IMR-90 (cell line): Measurements from ENCODE around the gene BCL11B. TPM values are rescaled to one million over a fixed set of nuclear protein-coding genes. Genes with fewer than 3 reads are reported as not detected.

ENCODE experiments used
- ATAC-seq: fragments of 200-7000 bp; cut with Tn5 transposase; 2 replicates; pipeline ENCODE4 v1.9.1; 2020; ENCODE audit warnings: low read depth, mild to moderate bottlenecking, moderate library complexity
- BruUV-seq: library from RNA; stranded (reverse); fragments of 400-500 nt; replicated peaks from 2 replicates; lab custom pipeline; 2021; lab: Mats Ljungman, UMichigan
- CTCF ChIA-PET: fragments of 300-600 bp; formaldehyde crosslinking; extraction: SDS; loops from one replicate; lab custom pipeline; 2021; ENCODE audit warnings: antibody characterized with exemption; lab: Yijun Ruan, JAX
- POLR2A ChIA-PET: fragments of 300-600 bp; sonication (Branson Sonifier 250); formaldehyde crosslinking; loops from one replicate; lab custom pipeline; 2022; ENCODE audit warnings: antibody characterized with exemption; ENCODE audit not compliant: unreplicated experiment; lab: Charles Lee
- DNase-seq: peaks from one replicate; pipeline ENCODE4 v3.0.0; 2013
- H2AFZ ChIP-seq: replicated peaks from 2 replicates; pipeline ENCODE3; 2013; ENCODE audit warnings: low read length, mild to moderate bottlenecking; ENCODE audit not compliant: poor library complexity
- H2AK5ac ChIP-seq: 2 replicates; pipeline ENCODE4 v1.6.1; 2013; ENCODE audit warnings: low read depth, low read length, inconsistent platforms
- H2AK9ac ChIP-seq: replicated peaks from 2 replicates; pipeline ENCODE3; 2013; ENCODE audit warnings: mild to moderate bottlenecking, low read depth, low read length, moderate library complexity; ENCODE audit not compliant: poor library complexity
- H2BK120ac ChIP-seq: 2 replicates; pipeline ENCODE4 v1.6.1; 2013; ENCODE audit warnings: low read depth, low read length, inconsistent platforms
- H2BK15ac ChIP-seq: 3 replicates; pipeline ENCODE4 v1.6.1; 2013; ENCODE audit warnings: low read depth, low read length, inconsistent platforms
- H2BK20ac ChIP-seq: 2 replicates; pipeline ENCODE4 v1.6.1; 2013; ENCODE audit warnings: low read depth, mild to moderate bottlenecking, inconsistent platforms, low read length, moderate library complexity
- H2BK5ac ChIP-seq: 2 replicates; pipeline ENCODE4 v1.6.1; 2013; ENCODE audit warnings: mild to moderate bottlenecking, low read depth, low read length, inconsistent platforms; ENCODE audit not compliant: poor library complexity, severe bottlenecking
- H3K14ac ChIP-seq: replicated peaks from 2 replicates; pipeline ENCODE4 v1.6.1; 2013; ENCODE audit warnings: low read depth, low read length, inconsistent platforms
- H3K18ac ChIP-seq: 2 replicates; pipeline ENCODE4 v1.6.1; 2013; ENCODE audit warnings: low read depth, low read length, control low read depth
- H3K23ac ChIP-seq: 2 replicates; pipeline ENCODE4 v1.6.1; 2013; ENCODE audit warnings: low read depth, low read length, inconsistent platforms
- H3K27ac ChIP-seq: 2 replicates; pipeline ENCODE4 v1.5.1; 2013; ENCODE audit warnings: mild to moderate bottlenecking, control low read depth, low read length; ENCODE audit not compliant: insufficient read depth
- H3K27me3 ChIP-seq: 2 replicates; pipeline ENCODE4 v1.6.1; 2013; ENCODE audit warnings: low read length; ENCODE audit not compliant: control insufficient read depth, insufficient read depth
- H3K36me3 ChIP-seq: 2 replicates; pipeline ENCODE4 v1.6.1; 2013; ENCODE audit warnings: low read length, mixed read lengths; ENCODE audit not compliant: control insufficient read depth, insufficient read depth
- H3K4ac ChIP-seq: 2 replicates; pipeline ENCODE4 v1.6.1; 2013; ENCODE audit warnings: low read depth, low read length, inconsistent platforms
- H3K4me1 ChIP-seq: 2 replicates; pipeline ENCODE4 v1.6.1; 2013; ENCODE audit warnings: low read length, mixed read lengths; ENCODE audit not compliant: control insufficient read depth, insufficient read depth
- H3K4me2 ChIP-seq: 2 replicates; pipeline ENCODE4 v1.6.1; 2013; ENCODE audit warnings: low read depth, mild to moderate bottlenecking, control low read depth, low read length, moderate library complexity
- H3K4me3 ChIP-seq: 2 replicates; pipeline ENCODE4 v1.5.1; 2013; ENCODE audit warnings: low read depth, mild to moderate bottlenecking, control low read depth, low read length, moderate library complexity; ENCODE audit not compliant: insufficient read depth
- H3K56ac ChIP-seq: 2 replicates; pipeline ENCODE4 v1.6.1; 2013; ENCODE audit warnings: low read length, inconsistent platforms; ENCODE audit not compliant: insufficient read depth; ENCODE audit errors: extremely low read depth
- H3K79me1 ChIP-seq, 2 experiments: 2 replicates each; pipeline ENCODE4 v1.6.1; 2013; ENCODE audit warnings: low read length in 2 of 2, inconsistent platforms in 1 of 2, low read depth in 1 of 2
- H3K9ac ChIP-seq: 2 replicates; pipeline ENCODE4 v1.6.1; 2013; ENCODE audit warnings: low read depth, low read length, control low read depth
- H3K9me1 ChIP-seq: 2 replicates; pipeline ENCODE4 v1.6.1; 2013; ENCODE audit warnings: low read length, inconsistent platforms; ENCODE audit not compliant: insufficient read depth
- H3K9me3 ChIP-seq: 2 replicates; pipeline ENCODE4 v1.6.1; 2013; ENCODE audit warnings: low read length; ENCODE audit not compliant: control insufficient read depth, insufficient read depth
- H4K20me1 ChIP-seq: 2 replicates; pipeline ENCODE4 v1.6.1; 2013; ENCODE audit warnings: low read length, inconsistent platforms; ENCODE audit not compliant: insufficient read depth
- H4K5ac ChIP-seq: 2 replicates; pipeline ENCODE4 v1.6.1; 2013; ENCODE audit warnings: mild to moderate bottlenecking, low read depth, low read length, control low read depth
- H4K8ac ChIP-seq, 2 experiments: 2 replicates each; pipeline ENCODE4 v1.6.1; 2013; ENCODE audit warnings: low read depth in 2 of 2, low read length in 2 of 2, control low read depth in 1 of 2, inconsistent platforms in 1 of 2
- H4K91ac ChIP-seq: 2 replicates; pipeline ENCODE4 v1.6.1; 2013; ENCODE audit warnings: low read depth, low read length, inconsistent platforms; ENCODE audit not compliant: insufficient read depth
- CEBPB ChIP-seq: IDR thresholded peaks from 2 replicates; pipeline ENCODE4 v1.6.1; 2012; ENCODE audit warnings: low read depth, low read length, improper control_type of control experiment
- CHD1 ChIP-seq: IDR thresholded peaks from 2 replicates; pipeline ENCODE4 v1.6.1; 2012; ENCODE audit warnings: low read depth, low read length, improper control_type of control experiment
- CTCF ChIP-seq: conservative IDR thresholded peaks from 2 replicates; pipeline ENCODE4 v1.5.1; 2012; ENCODE audit warnings: mild to moderate bottlenecking, low read depth, low read length, improper control_type of control experiment
- ELK1 ChIP-seq: fragments of 150-350 bp; IDR thresholded peaks from 2 replicates; pipeline ENCODE4 v1.6.1; 2016; ENCODE audit warnings: low read depth, mild to moderate bottlenecking, low read length, moderate library complexity, borderline replicate concordance
- MAZ ChIP-seq: IDR thresholded peaks from 2 replicates; pipeline ENCODE4 v1.6.1; 2012; ENCODE audit warnings: low read depth, mild to moderate bottlenecking, low read length, improper control_type of control experiment, moderate library complexity, borderline replicate concordance
- NFE2L2 ChIP-seq: fragments of 150-350 bp; IDR thresholded peaks from 2 replicates; pipeline ENCODE4 v1.6.1; 2016; ENCODE audit warnings: low read depth, mild to moderate bottlenecking, low read length
- POLR2A ChIP-seq: IDR thresholded peaks from 2 replicates; pipeline ENCODE4 v1.6.1; 2012; ENCODE audit warnings: mild to moderate bottlenecking, low read depth, low read length
- SMC3 ChIP-seq: fragments of 150-350 bp; IDR thresholded peaks from 2 replicates; pipeline ENCODE4 v1.6.1; 2016; ENCODE audit warnings: low read depth, mild to moderate bottlenecking, antibody characterized with exemption, low read length, moderate library complexity
- WGBS, 2 experiments: methylation state at CpG; one replicate each; pipeline versions ENCODE4 v1.1.5 to v1.1.7; 2013; ENCODE audit warnings: missing lambda C conversion rate in 2 of 2; ENCODE audit not compliant: insufficient read length in 1 of 2; ENCODE audit errors: extremely low coverage in 2 of 2; 5-methylcytosine and 5-hydroxymethylcytosine counted together
- dilution Hi-C: fragments of 300-500 bp; cut with HindIII; formaldehyde crosslinking; loops from one replicate; pipeline ENCODE4 v1.14.3; 2018; ENCODE audit warnings: low sequenced_read_pairs; ENCODE audit not compliant: unreplicated experiment
- in situ Hi-C: fragments of 300-500 bp; cut with MboI; formaldehyde crosslinking; loops from 3 replicates; pipeline ENCODE4 v1.14.3; 2019; ENCODE audit warnings: low sequenced_read_pairs, inconsistent platforms, mixed read lengths
- intact Hi-C: fragments of 100-400 bp; cut with micrococcal nuclease; formaldehyde crosslinking; loops from 2 replicates; pipeline ENCODE4 v1.10.0; 2022
- polyA plus RNA-seq, 3 experiments: library from polyadenylated mRNA; depleted of rRNA; stranded (reverse); fragments of >200 nt; gene quantifications; 2 replicates each; pipeline ENCODE4 v1.2.3, GENCODE V29; 2012; ENCODE audit warnings: low replicate concordance in 1 of 3
- total RNA-seq: library from RNA; depleted of rRNA; stranded (reverse); fragments of >200 nt; gene quantifications from 2 replicates; pipeline ENCODE4 v1.2.3, GENCODE V29; 2012

BCL11B gene
- total and polyA plus RNA-seq, 2 of the 4 experiments (the other 2 are of a cell fraction), result under 0.01 TPM; not detected in 1

- Histone ChIP-seq H3K27me3 (no peaks in the 10 kb centered on the region), H2AFZ (no peak overlapping the region), H3K9me1 (no peaks in the 10 kb centered on the region), H3K4me1 (no peaks in the 10 kb centered on the region), H3K79me1 (no peaks in the 10 kb centered on the region), H4K20me1 (no peaks in the 10 kb centered on the region), H4K5ac (no peak overlapping the region), H2BK5ac (no peak overlapping the region), H2AK5ac (no peak overlapping the region), H3K23ac (no peak overlapping the region), H2BK15ac (no peak overlapping the region), H3K4me2 (no peak overlapping the region), H3K4ac (no peak overlapping the region), H3K9me3 (peaks cover 20% of the 10 kb centered on the region; the same call in 1 of the 2 replicates), H2BK120ac (no peak overlapping the region), H4K91ac (no peak overlapping the region), H3K27ac (no peak overlapping the region), H3K36me3 (no peaks in the 10 kb centered on the region), H3K9ac (no peak overlapping the region), H4K8ac (no peak overlapping the region), H3K18ac (no peak overlapping the region), H3K56ac (no peak overlapping the region), H2AK9ac (no peak overlapping the region), H3K14ac (no peak overlapping the region), H2BK20ac (no peak overlapping the region), H3K4me3 (no peak overlapping the region)
- ChIA-PET CTCF (interaction anchor here (0.6 kb wide), 1 partner anchor 112 kb away, joined by 3 read pairs; no protein-coding TSS in a partner anchor), POLR2A (no interaction called here)
- no peak for TF ChIP-seq CTCF
- TF ChIP-seq POLR2A, result no peak
- no peak for TF ChIP-seq ELK1
- TF ChIP-seq MAZ, result no peak
- TF ChIP-seq CHD1, result no peak
- no peak for TF ChIP-seq CEBPB
- no peak for TF ChIP-seq SMC3
- TF ChIP-seq NFE2L2, result no peak
- DNase-seq (no peak), ATAC-seq (no peak)
- dilution Hi-C loops (no loop called here), intact Hi-C loops (no loop called here), in situ Hi-C loops (no loop called here)
- no CpG with 5 or more reads among the region's 8 CpGs for WGBS, 2 experiments
- no TSS peak for BruUV-seq
Measured at GRCh38 chr14:99202516-99202915, 69.5 kb downstream of the BCL11B start.
